Measurements from ENCODE around the gene TUBGCP2.

Gene TUBGCP2

GRCh38 chr10:133261726-133262325 lies 46.8 kb downstream of the TUBGCP2 start:
- Mint-ChIP-seq H3K27ac (peak overlapping the region; percentile 86 to 93), H3K4me3 (peak overlapping the region; percentile 77), H3K4me1 (ENCODE audit: low read depth in 2 of 2) (peaks cover 57 to 67% of the 10 kb centered on the region in 2 donors), H3K27me3 (no peaks in the 10 kb centered on the region), H3K36me3 (ENCODE audit: insufficient read depth) (peaks cover 48% of the 10 kb centered on the region), H3K9me3 (no peaks in the 10 kb centered on the region)
- DNase-seq (peak; percentile 67 to 71 (median 70)), ATAC-seq (replicated peaks) (peak; percentile 51)

- Mint-ChIP-seq H3K36me3 (ENCODE audit: insufficient read depth) (peaks cover 46% of the 10 kb centered on the region), H3K27me3 (no peaks in the 10 kb centered on the region), H3K4me3 (peak overlapping the region; percentile 77), H3K4me1 (ENCODE audit: low read depth in 2 of 2) (peaks cover 57 to 67% of the 10 kb centered on the region in 2 donors), H3K27ac (peak overlapping the region; percentile 86 to 93), H3K9me3 (no peaks in the 10 kb centered on the region)
- DNase-seq, result peak; percentile 60 to 66 (median 60)
- ATAC-seq (replicated peaks), result peak; percentile 70
These were observed 47.6 kb downstream of the TUBGCP2 start for GRCh38 chr10:133260895-133261725.

- DNase-seq (no peak), ATAC-seq (replicated peaks) (no peak)
- Mint-ChIP-seq H3K4me1 (ENCODE audit: low read depth in 2 of 2) (peaks cover 47 to 53% of the 10 kb centered on the region in 2 donors), H3K4me3 (peak overlapping the region; percentile 46 to 77), H3K9me3 (no peaks in the 10 kb centered on the region), H3K36me3 (ENCODE audit: insufficient read depth) (peaks cover 34% of the 10 kb centered on the region), H3K27me3 (no peaks in the 10 kb centered on the region), H3K27ac (peak overlapping the region; percentile 71 to 93)
These were observed 49.1 kb downstream of the TUBGCP2 start for GRCh38 chr10:133259602-133259989.

- peak; percentile 33 for ATAC-seq (replicated peaks)
- H3K27me3 Mint-ChIP-seq, result no peaks in the 10 kb centered on the region
- DNase-seq, result peak; percentile 45 to 52 (median 51)
- peak overlapping the region; percentile 46 to 77 for H3K4me3 Mint-ChIP-seq
- H3K27ac Mint-ChIP-seq, result peak overlapping the region; percentile 71 to 93
- no peaks in the 10 kb centered on the region for H3K9me3 Mint-ChIP-seq
- H3K36me3 Mint-ChIP-seq (ENCODE audit: insufficient read depth), result peaks cover 29% of the 10 kb centered on the region
- H3K4me1 Mint-ChIP-seq (ENCODE audit: low read depth in 2 of 2), result peaks cover 41 to 48% of the 10 kb centered on the region in 2 donors
These were observed 49.7 kb downstream of the TUBGCP2 start for GRCh38 chr10:133258818-133259601.

GRCh38 chr10:133258066-133258817 lies 50.4 kb downstream of the TUBGCP2 start:
- Mint-ChIP-seq H3K27ac (peak overlapping the region; percentile 72 to 79), H3K4me1 (ENCODE audit: low read depth in 2 of 2) (peaks cover 34 to 40% of the 10 kb centered on the region in 2 donors), H3K4me3 (peak overlapping the region; percentile 54 to 73), H3K36me3 (ENCODE audit: insufficient read depth) (peaks cover 23% of the 10 kb centered on the region), H3K27me3 (no peaks in the 10 kb centered on the region), H3K9me3 (no peaks in the 10 kb centered on the region)
- DNase-seq (peak in 1 of 3 experiments; percentile 23), ATAC-seq (replicated peaks) (peak; percentile 3)

GRCh38 chr10:133257489-133258065 lies 51.1 kb downstream of the TUBGCP2 start:
- H3K4me1 Mint-ChIP-seq (ENCODE audit: low read depth in 2 of 2), result peaks cover 31 to 39% of the 10 kb centered on the region in 2 donors
- no peak for ATAC-seq (replicated peaks)

GRCh38 chr10:133255323-133255722 lies 53.3 kb downstream of the TUBGCP2 start:
- Mint-ChIP-seq H3K36me3 (ENCODE audit: insufficient read depth) (peaks cover 10% of the 10 kb centered on the region), H3K4me1 (ENCODE audit: low read depth in 2 of 2) (peaks cover 22 to 25% of the 10 kb centered on the region in 2 donors), H3K27ac (no peak overlapping the region), H3K9me3 (no peaks in the 10 kb centered on the region), H3K4me3 (no peak overlapping the region), H3K27me3 (peaks cover 0 to 3% of the 10 kb centered on the region in 2 donors)
- DNase-seq (no peak), ATAC-seq (replicated peaks) (no peak)

More at GRCh38 chr10:133257489-133258065, 51.1 kb downstream of the TUBGCP2 start:
- H3K4me3 Mint-ChIP-seq, result peak overlapping the region; percentile 54 to 73
- peak in 1 of 3 experiments; percentile 22 for DNase-seq
- H3K27ac Mint-ChIP-seq, result peak overlapping the region; percentile 72 to 79
- H3K9me3 Mint-ChIP-seq, result no peaks in the 10 kb centered on the region
- H3K27me3 Mint-ChIP-seq, result no peaks in the 10 kb centered on the region
- H3K36me3 Mint-ChIP-seq (ENCODE audit: insufficient read depth), result peaks cover 23% of the 10 kb centered on the region

- H3K27ac Mint-ChIP-seq, result peak overlapping the region in 1 of 2 donors; percentile 44
- no peak for ATAC-seq (replicated peaks)
These were observed 54.1 kb downstream of the TUBGCP2 start for GRCh38 chr10:133254421-133255120.

GRCh38 chr10:133253361-133253955 lies 55.2 kb downstream of the TUBGCP2 start:
- Mint-ChIP-seq H3K9me3 (no peaks in the 10 kb centered on the region), H3K27ac (no peak overlapping the region), H3K4me3 (no peak overlapping the region), H3K27me3 (peaks cover 7 to 9% of the 10 kb centered on the region in 2 donors), H3K36me3 (ENCODE audit: insufficient read depth) (no peaks in the 10 kb centered on the region), H3K4me1 (ENCODE audit: low read depth in 2 of 2) (peaks cover 8 to 13% of the 10 kb centered on the region in 2 donors)
- no peak for ATAC-seq (replicated peaks)
- no peak for DNase-seq

More at GRCh38 chr10:133254421-133255120, 54.1 kb downstream of the TUBGCP2 start:
- Mint-ChIP-seq H3K9me3 (no peaks in the 10 kb centered on the region), H3K4me3 (no peak overlapping the region), H3K36me3 (ENCODE audit: insufficient read depth) (peaks cover 5% of the 10 kb centered on the region), H3K27me3 (peaks cover 0 to 7% of the 10 kb centered on the region in 2 donors), H3K4me1 (ENCODE audit: low read depth in 2 of 2) (peaks cover 15 to 21% of the 10 kb centered on the region in 2 donors)
- no peak for DNase-seq

- H3K27ac Mint-ChIP-seq, result no peak overlapping the region
- no peak overlapping the region for H3K4me3 Mint-ChIP-seq
- H3K4me1 Mint-ChIP-seq (ENCODE audit: low read depth in 2 of 2), result peaks cover under 1 to 4% of the 10 kb centered on the region in 2 donors
- ATAC-seq (replicated peaks) (no peak), DNase-seq (no peak)
- H3K36me3 Mint-ChIP-seq (ENCODE audit: insufficient read depth), result no peaks in the 10 kb centered on the region
- peaks cover 9 to 13% of the 10 kb centered on the region in 2 donors for H3K27me3 Mint-ChIP-seq
- H3K9me3 Mint-ChIP-seq, result no peaks in the 10 kb centered on the region
These were observed 56.5 kb downstream of the TUBGCP2 start for GRCh38 chr10:133252223-133252552.

GRCh38 chr10:133251388-133252222 lies 57.1 kb downstream of the TUBGCP2 start:
- Mint-ChIP-seq H3K9me3 (no peaks in the 10 kb centered on the region), H3K4me3 (no peak overlapping the region), H3K27me3 (peaks cover 12 to 18% of the 10 kb centered on the region in 2 donors), H3K4me1 (ENCODE audit: low read depth in 2 of 2) (peaks cover 3 to 4% of the 10 kb centered on the region in 2 donors), H3K36me3 (ENCODE audit: insufficient read depth) (no peaks in the 10 kb centered on the region), H3K27ac (no peak overlapping the region)
- ATAC-seq (replicated peaks), result no peak
- DNase-seq, result no peak

All from effector memory CD8-positive, alpha-beta T cell (primary cell).